Measurements from ENCODE around the gene SLC38A11. TPM values are rescaled to one million over a fixed set of nuclear protein-coding genes. Genes with fewer than 3 reads are reported as not detected.

SLC38A11 gene
- total RNA-seq, 4 donors from 2014 or later, result 1.4 to 11.6 (median 2.6) TPM

DNA sequence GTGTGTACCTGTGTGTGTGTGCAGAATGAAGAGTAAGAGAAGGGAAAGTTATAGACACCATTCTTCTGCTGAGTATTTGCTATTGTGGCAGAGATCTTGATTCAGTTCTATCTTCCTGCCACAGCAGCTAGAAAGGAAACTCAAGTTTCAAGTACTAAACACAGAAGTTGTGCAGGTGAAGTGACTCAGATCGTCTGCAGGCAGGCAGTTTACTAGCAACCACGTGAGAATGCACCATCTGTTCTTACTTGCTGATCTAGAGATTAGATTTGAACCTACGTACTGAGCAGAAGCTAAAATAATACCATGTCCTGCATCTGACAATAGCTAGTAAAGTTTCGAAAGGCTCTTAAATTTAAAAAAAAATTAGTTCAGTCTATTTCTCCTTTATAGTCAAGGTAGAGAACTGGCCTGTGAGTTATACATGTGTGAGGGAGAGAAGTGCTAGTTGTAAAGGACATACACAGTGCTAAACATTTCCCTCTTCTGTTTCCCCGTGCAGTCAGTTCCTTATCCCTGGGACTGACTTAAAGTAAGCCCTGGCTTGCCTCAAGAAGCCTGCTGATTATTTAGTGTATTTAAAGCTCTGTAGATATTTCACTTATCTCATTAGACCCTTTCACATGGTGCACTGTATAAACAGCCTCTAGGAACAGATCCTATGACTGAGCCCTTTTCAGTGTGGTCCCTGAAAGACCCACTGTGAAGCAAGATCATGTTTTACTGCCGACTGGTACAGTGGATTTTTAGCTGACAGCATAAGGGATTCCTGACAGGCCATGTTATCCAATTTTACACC is 45.0 kb downstream of the SLC38A11 start:
- Histone ChIP-seq H3K9me3 (no peaks in the 10 kb centered on the region), H3K4me1 (peaks cover 27 to 45% (median 32%) of the 10 kb centered on the region in 4 donors), H3K4me3 (no peak overlapping the region), H3K27ac (replicated peaks in 1 of 4) (peak overlapping the region; percentile 50 to 67 (median 60)), H3K27me3 (no peaks in the 10 kb centered on the region), H3K36me3 (no peaks in the 10 kb centered on the region)
- no peak for DNase-seq (ENCODE audit: extremely low spot score)
- intact Hi-C loops (cut with DNase I), result loop anchor here (5.0 kb wide), 1 partner anchor 68 kb away; the partner anchor contains the start of gene COBLL1
- no peak for TF ChIP-seq POLR2A (IDR thresholded peaks at IDR 0.05; ENCODE audit: low read depth)
- 34% methylated on average over 6 of the region's 6 CpGs for WGBS

GRCh38 chr2:164906947-164907346 is 48.4 kb downstream of the SLC38A11 start:
- H3K4me1 ChIP-seq, result peaks cover 25 to 39% (median 35%) of the 10 kb centered on the region in 4 donors
- H3K27ac ChIP-seq (replicated peaks in 1 of 4), result no peak overlapping the region
- intact Hi-C loops (cut with DNase I), result no loop called here
- no peaks in the 10 kb centered on the region for H3K9me3 ChIP-seq
- no peaks in the 10 kb centered on the region for H3K27me3 ChIP-seq
- H3K36me3 ChIP-seq, result no peaks in the 10 kb centered on the region
- TF ChIP-seq, protein P1, sequence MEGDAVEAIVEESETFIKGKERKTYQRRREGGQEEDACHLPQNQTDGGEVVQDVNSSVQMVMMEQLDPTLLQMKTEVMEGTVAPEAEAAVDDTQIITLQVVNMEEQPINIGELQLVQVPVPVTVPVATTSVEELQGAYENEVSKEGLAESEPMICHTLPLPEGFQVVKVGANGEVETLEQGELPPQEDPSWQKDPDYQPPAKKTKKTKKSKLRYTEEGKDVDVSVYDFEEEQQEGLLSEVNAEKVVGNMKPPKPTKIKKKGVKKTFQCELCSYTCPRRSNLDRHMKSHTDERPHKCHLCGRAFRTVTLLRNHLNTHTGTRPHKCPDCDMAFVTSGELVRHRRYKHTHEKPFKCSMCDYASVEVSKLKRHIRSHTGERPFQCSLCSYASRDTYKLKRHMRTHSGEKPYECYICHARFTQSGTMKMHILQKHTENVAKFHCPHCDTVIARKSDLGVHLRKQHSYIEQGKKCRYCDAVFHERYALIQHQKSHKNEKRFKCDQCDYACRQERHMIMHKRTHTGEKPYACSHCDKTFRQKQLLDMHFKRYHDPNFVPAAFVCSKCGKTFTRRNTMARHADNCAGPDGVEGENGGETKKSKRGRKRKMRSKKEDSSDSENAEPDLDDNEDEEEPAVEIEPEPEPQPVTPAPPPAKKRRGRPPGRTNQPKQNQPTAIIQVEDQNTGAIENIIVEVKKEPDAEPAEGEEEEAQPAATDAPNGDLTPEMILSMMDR (IDR thresholded peaks at IDR 0.05), result no peak
- TF ChIP-seq EP300 (IDR thresholded peaks at IDR 0.05) (no peak), POLR2AphosphoS5 (IDR thresholded peaks at IDR 0.05) (no peak)
- WGBS, result 100% methylated on average over 2 of the region's 2 CpGs
- H3K4me3 ChIP-seq, result no peak overlapping the region
- DNase-seq (ENCODE audit: extremely low spot score), result no peak

DNA sequence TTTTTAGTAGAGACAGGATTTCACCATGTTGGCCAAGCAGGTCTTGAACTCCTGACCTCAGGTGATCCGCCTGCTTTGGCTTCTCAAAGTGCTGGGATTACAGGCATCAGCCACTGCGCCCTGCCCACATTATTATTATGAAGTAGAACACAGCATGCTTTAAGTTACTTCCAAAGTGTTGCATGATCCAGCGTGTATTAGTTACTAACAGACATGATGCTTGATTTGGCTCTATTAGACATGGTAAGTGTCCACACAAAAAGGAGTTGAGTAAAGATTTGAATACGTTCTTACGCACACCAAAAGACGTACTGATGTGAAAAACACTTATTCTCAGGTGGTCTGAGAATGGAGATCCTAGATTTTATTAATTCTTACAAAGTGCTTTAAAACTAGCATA is 50.0 kb downstream of the SLC38A11 start:
- intact Hi-C loops (cut with DNase I), result no loop called here
- Histone ChIP-seq H3K36me3 (no peaks in the 10 kb centered on the region), H3K4me3 (no peak overlapping the region), H3K9me3 (no peaks in the 10 kb centered on the region), H3K4me1 (peaks cover 18 to 24% (median 19%) of the 10 kb centered on the region in 4 donors), H3K27ac (replicated peaks in 1 of 4) (no peak overlapping the region), H3K27me3 (no peaks in the 10 kb centered on the region)
- no peak for DNase-seq (ENCODE audit: extremely low spot score)
- TF ChIP-seq, protein P1 (IDR thresholded peaks at IDR 0.05), result no peak
- 94% methylated on average over 6 of the region's 6 CpGs for WGBS

DNA sequence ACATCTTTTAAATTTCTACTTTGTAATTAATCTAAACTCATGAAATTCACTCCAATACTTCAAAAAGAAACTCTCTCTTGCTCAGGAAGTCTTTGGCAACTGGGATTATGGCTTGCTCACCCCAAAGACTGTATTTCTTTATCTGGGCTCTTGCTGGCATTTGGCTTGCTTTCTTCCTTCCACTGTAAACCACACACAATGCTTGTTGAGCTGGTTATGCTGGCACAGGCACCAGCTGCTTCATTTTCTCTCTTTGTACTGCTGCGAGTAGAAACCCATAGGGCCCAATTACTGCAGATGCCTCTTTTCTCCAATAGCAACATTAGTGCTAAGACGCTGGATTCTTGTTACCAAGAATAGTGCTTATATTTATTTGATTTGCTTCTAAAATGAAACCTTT is 51.4 kb downstream of the SLC38A11 start:
- intact Hi-C loops (cut with DNase I), result no loop called here
- H3K36me3 ChIP-seq, result no peaks in the 10 kb centered on the region
- H3K9me3 ChIP-seq, result no peaks in the 10 kb centered on the region
- H3K27ac ChIP-seq (replicated peaks in 1 of 4), result no peak overlapping the region
- TF ChIP-seq, protein P1 (IDR thresholded peaks at IDR 0.05), result no peak
- TF ChIP-seq EP300 (IDR thresholded peaks at IDR 0.05) (no peak), POLR2A (IDR thresholded peaks at IDR 0.05; ENCODE audit: low read depth) (no peak), POLR2AphosphoS5 (IDR thresholded peaks at IDR 0.05) (no peak)
- WGBS, result 62% methylated on average over 2 of the region's 2 CpGs
- peaks cover 8 to 19% (median 14%) of the 10 kb centered on the region in 4 donors for H3K4me1 ChIP-seq
- DNase-seq (ENCODE audit: extremely low spot score), result no peak
- H3K4me3 ChIP-seq, result no peak overlapping the region
- H3K27me3 ChIP-seq, result no peaks in the 10 kb centered on the region

GRCh38 chr2:164903204-164903603 is 52.1 kb downstream of the SLC38A11 start:
- DNase-seq (ENCODE audit: extremely low spot score), result no peak
- Histone ChIP-seq H3K36me3 (no peaks in the 10 kb centered on the region), H3K4me1 (peaks cover 8 to 19% (median 14%) of the 10 kb centered on the region in 4 donors), H3K9me3 (no peaks in the 10 kb centered on the region), H3K4me3 (no peak overlapping the region), H3K27me3 (no peaks in the 10 kb centered on the region), H3K27ac (replicated peaks in 1 of 4) (no peak overlapping the region)
- TF ChIP-seq EP300 (IDR thresholded peaks at IDR 0.05), result no peak
- no peak for TF ChIP-seq POLR2AphosphoS5 (IDR thresholded peaks at IDR 0.05)
- TF ChIP-seq, protein P1 (IDR thresholded peaks at IDR 0.05), result no peak
- no peak for TF ChIP-seq POLR2A (IDR thresholded peaks at IDR 0.05; ENCODE audit: low read depth)
- intact Hi-C loops (cut with DNase I), result no loop called here
